ENCODE results near the gene PLA2G4E. TPM values are rescaled to one million over a fixed set of nuclear protein-coding genes. Genes with fewer than 3 reads are reported as not detected.
A peak's percentile ranks its signal among the peaks of the same experiment; 100 is the strongest.

Gene PLA2G4E
- total RNA-seq, 1 donor from 2014 or later = not detected

DNA sequence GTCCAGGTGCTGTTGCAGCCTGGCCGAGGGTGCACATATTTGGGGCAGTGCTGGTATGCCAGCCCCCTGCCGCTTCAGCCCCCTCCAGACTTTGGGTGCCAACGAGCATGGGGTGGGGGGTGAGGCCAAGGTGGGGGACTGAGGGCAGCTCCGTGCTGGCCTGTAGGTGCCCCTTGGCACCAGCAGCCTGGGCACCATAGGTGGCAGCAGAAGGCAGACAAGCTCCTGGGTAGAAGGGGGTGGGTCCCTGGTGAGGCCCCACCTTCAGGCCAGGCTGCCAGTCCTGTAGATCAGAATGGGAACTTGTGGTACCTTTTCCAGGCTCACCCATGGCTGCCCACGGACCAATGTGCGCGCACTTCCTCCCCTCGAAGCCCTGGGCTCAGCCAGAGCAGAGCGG is 16.1 kb upstream of the PLA2G4E start:
- Mint-ChIP-seq H3K4me3 (no peak overlapping the region), H3K27ac (no peak overlapping the region), H3K9me3 (no peaks in the 10 kb centered on the region), H3K36me3 (ENCODE audit: low read depth) (no peaks in the 10 kb centered on the region), H3K4me1 (peaks cover 35% of the 10 kb centered on the region), H3K27me3 (no peaks in the 10 kb centered on the region)
- ChIA-PET POLR2A (no interaction called here), CTCF (interaction anchor here (1.2 kb wide), 1 partner anchor 28 kb away, joined by 3 read pairs; no protein-coding TSS in a partner anchor)
- TF ChIP-seq, protein P1, sequence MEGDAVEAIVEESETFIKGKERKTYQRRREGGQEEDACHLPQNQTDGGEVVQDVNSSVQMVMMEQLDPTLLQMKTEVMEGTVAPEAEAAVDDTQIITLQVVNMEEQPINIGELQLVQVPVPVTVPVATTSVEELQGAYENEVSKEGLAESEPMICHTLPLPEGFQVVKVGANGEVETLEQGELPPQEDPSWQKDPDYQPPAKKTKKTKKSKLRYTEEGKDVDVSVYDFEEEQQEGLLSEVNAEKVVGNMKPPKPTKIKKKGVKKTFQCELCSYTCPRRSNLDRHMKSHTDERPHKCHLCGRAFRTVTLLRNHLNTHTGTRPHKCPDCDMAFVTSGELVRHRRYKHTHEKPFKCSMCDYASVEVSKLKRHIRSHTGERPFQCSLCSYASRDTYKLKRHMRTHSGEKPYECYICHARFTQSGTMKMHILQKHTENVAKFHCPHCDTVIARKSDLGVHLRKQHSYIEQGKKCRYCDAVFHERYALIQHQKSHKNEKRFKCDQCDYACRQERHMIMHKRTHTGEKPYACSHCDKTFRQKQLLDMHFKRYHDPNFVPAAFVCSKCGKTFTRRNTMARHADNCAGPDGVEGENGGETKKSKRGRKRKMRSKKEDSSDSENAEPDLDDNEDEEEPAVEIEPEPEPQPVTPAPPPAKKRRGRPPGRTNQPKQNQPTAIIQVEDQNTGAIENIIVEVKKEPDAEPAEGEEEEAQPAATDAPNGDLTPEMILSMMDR (IDR thresholded peaks at IDR 0.05) = no peak
- ATAC-seq (ENCODE audit: low read depth) (no peak), DNase-seq (no peak)
- intact Hi-C loops (cut with micrococcal nuclease) = no loop called here

DNA sequence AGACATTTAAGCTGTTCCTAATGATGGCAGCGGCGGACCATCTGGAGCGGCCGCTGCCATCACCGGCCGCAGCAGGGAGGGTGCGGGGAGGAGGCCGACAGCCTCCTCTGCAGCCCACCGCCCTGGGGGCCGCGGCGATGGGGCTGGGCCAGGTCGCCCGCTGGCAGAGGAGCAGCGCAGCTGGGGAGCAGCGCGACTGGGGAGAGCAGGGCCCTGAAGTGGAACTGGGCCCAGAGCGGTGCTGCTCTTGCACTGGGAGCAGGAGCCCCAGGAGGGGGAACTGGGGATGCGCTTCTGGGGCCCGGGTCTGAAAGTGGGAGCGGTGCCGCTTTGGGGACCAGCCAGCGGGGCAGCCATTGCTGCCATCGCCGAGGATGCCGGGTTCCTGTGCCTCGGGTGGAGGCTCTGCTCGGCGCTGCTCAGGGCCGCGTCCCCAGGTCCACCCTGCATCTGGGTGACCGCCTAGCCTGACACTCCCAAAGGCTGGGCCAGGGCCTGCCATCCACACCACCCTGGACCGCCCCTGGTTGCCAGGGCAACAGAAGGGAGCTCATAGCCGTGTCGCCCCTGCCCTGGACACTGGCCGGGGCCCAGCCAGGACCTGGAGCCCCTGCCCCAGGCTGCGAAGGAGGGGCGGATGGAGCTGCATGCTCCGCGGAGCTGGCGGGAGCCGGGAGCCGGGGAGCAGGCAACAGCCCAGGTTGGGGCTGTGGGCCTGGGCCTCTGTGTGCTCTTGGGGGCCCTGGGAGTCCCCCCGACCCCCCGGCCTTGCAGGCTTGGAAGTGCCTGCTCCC is 15.5 kb upstream of the PLA2G4E start:
- Mint-ChIP-seq H3K9me3 (no peaks in the 10 kb centered on the region), H3K27ac (no peak overlapping the region), H3K4me3 (no peak overlapping the region), H3K27me3 (no peaks in the 10 kb centered on the region), H3K36me3 (ENCODE audit: low read depth) (no peaks in the 10 kb centered on the region), H3K4me1 (peaks cover 35% of the 10 kb centered on the region)
- POLR2A ChIA-PET = interaction anchor here (0.6 kb wide), 1 partner anchor 363 kb away, joined by 3 read pairs; no protein-coding TSS in a partner anchor
- no peak for ATAC-seq (ENCODE audit: low read depth)
- intact Hi-C loops (cut with micrococcal nuclease) = no loop called here
- CTCF ChIA-PET = no interaction called here
- DNase-seq = no peak
- TF ChIP-seq, protein P1 (IDR thresholded peaks at IDR 0.05) = no peak

DNA sequence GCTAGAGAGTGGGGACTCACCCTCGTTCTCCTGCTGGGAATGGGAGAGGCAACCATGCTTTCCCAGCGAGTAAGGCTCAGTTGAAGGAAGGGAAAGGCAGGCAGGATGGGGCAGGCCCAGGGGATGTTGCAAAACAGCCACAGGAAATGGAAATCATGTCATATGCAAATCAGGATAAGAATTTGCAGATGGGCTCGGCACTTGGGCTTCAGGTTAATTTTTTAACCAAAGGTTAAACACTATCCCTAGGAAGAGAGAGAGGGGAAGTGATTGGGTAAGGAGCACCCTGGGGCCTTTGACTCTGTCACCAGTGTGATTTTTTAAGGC is 14.6 kb upstream of the PLA2G4E start:
- intact Hi-C loops (cut with micrococcal nuclease) = loop anchor here (2.0 kb wide), 1 partner anchor 21 kb away; no protein-coding TSS in a partner anchor
- Mint-ChIP-seq H3K4me3 (peak overlapping the region; percentile 30), H3K27ac (peak overlapping the region; percentile 68), H3K27me3 (no peaks in the 10 kb centered on the region), H3K9me3 (no peaks in the 10 kb centered on the region), H3K4me1 (peaks cover 35% of the 10 kb centered on the region), H3K36me3 (ENCODE audit: low read depth) (no peaks in the 10 kb centered on the region)
- POLR2A ChIA-PET = no interaction called here
- CTCF ChIA-PET = no interaction called here
- TF ChIP-seq, protein P1 (IDR thresholded peaks at IDR 0.05) = no peak
- DNase-seq (no peak), ATAC-seq (ENCODE audit: low read depth) (peak; percentile 79)

DNA sequence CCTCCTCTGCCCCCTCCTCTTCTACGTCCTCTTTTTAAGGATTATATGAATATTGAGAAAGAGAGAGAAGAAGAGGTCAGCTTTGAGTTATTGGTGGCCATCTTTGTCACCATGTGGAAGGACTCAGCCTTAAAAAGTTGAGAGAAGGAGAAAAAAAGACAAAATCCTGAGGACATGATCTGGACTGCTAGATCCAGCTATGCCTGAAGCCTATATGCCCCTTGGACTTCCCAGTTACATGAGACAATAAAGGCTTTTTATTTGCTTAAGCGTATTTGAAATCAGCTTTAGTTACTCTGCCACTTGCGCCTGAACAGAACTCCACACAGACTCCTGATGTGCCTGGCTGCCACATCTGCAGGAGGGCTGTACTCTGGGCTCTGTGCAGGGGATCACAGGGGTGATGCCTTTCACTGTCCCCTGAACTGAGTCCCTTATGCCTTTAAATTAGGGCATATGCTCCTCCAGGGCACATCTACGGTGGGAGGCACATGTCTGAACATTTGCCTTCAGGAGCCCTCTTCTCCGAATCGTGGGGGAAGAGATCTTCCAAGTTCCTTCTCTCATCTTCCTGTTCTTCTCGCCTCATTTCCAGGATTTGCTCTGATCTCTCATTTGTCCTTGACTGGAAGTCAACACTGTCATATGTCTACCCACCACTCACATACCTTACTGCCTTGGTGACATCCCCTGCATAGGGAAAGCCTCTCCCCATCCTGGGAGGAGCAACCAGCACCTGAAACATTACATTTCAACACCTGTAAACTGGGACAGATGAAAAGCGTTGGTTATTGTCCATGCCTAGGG is 14.0 kb upstream of the PLA2G4E start:
- peaks cover 35% of the 10 kb centered on the region for H3K4me1 Mint-ChIP-seq
- no peaks in the 10 kb centered on the region for H3K36me3 Mint-ChIP-seq (ENCODE audit: low read depth)
- TF ChIP-seq, protein P1 (IDR thresholded peaks at IDR 0.05) = no peak
- no peaks in the 10 kb centered on the region for H3K9me3 Mint-ChIP-seq
- H3K4me3 Mint-ChIP-seq = peak overlapping the region; percentile 30
- peak overlapping the region; percentile 68 for H3K27ac Mint-ChIP-seq
- intact Hi-C loops (cut with micrococcal nuclease) = loop anchor here (2.0 kb wide), 1 partner anchor 22 kb away; no protein-coding TSS in a partner anchor
- ChIA-PET CTCF (no interaction called here), POLR2A (no interaction called here)
- no peaks in the 10 kb centered on the region for H3K27me3 Mint-ChIP-seq
- DNase-seq (no peak), ATAC-seq (ENCODE audit: low read depth) (no peak)

DNA sequence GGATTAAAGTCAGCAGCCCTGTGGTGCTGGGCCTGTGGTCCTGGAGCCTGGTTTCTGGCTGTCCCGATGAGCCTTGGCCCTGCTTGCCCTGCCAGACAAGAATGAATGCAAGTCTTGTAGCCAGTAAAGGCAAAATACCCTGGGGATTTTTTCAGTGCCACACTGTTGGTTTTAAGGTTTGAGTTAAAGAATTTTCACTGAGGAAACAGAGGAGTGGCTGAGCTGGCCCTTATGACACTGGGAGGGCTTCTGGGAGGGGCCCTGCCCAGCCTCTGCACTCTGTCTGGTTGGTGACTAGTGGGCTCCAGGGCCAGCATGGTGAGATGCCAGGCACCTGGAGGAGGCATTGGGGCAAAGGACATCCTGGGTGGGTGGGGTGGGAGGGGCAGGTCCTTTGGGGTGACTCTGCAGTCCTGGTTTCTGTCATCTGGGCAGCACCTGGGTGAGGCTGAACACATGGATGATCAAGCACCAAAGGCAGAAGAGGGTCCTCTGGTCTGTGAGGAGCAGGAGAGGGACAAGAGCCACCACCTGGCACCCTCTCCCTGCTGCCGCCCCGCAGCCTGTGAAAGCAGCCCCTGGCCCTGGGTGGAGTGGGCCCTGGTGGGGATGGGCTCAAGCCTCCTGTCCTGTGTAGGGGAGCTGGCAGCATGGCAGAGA is 12.5 kb upstream of the PLA2G4E start:
- no peaks in the 10 kb centered on the region for H3K36me3 Mint-ChIP-seq (ENCODE audit: low read depth)
- TF ChIP-seq, protein P1 (IDR thresholded peaks at IDR 0.05) = no peak
- no peaks in the 10 kb centered on the region for H3K27me3 Mint-ChIP-seq
- H3K4me1 Mint-ChIP-seq = peaks cover 35% of the 10 kb centered on the region
- no peak overlapping the region for H3K4me3 Mint-ChIP-seq
- H3K27ac Mint-ChIP-seq = peak overlapping the region; percentile 10
- DNase-seq (no peak), ATAC-seq (ENCODE audit: low read depth) (peak; percentile 55)
- no peaks in the 10 kb centered on the region for H3K9me3 Mint-ChIP-seq
- ChIA-PET POLR2A (no interaction called here), CTCF (no interaction called here)
- intact Hi-C loops (cut with micrococcal nuclease) = no loop called here
